WTC11 (cell line): ENCODE measurements around the gene EIF3F.

Source experiments
- E2F1 ChIP-seq: sonication (generic); formaldehyde crosslinking; IDR thresholded peaks from 2 replicates; pipeline ENCODE4 v1.8.0; 2022; ENCODE audit warnings: mild to moderate bottlenecking, missing genetic modification reagents
- STAT6 ChIP-seq: sonication (generic); formaldehyde crosslinking; conservative IDR thresholded peaks from 2 replicates; pipeline ENCODE4 v1.8.1; 2023; ENCODE audit warnings: mild to moderate bottlenecking, low read depth, missing genetic modification reagents, moderate library complexity

DNA sequence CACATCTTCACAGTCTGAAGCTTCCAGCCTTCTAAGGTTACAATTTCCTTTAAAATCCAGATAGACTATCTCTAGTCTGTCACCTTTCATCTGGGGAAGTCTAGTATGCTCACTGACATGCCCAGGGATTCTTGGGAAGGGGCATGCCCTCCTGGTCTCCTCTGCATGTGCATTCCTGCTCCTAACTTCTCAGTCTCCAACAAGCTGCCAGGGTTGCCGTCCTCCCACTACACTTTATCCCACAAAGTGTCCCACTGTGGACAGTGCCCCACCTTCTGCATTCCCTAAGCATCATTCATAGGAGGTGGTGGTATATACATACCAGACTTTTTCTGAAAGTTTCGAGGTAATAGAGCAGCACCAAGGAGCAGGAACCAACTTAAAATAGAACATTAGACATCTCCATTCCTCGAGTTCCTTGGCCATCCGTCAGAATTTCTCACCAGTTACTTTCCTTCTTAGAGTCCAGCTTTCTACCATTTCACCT is 28.7 kb downstream of the EIF3F start:
- TF ChIP-seq STAT6 (CRISPR knock-in tag) (no peak), E2F1 (CRISPR knock-in tag) (no peak)
